ENCODE results near the gene CBLB.

Gene CBLB

GRCh38 chr3:105865016-105865623 is 3.7 kb downstream of the CBLB start:
- no peaks in the 10 kb centered on the region for H3K9me3 ChIP-seq (ENCODE audit: control insufficient read depth in 5 of 5, low read length in 5 of 5)
- peak overlapping the region in 1 of 5 donors; percentile 41 for H3K9ac ChIP-seq (ENCODE audit: low read length in 5 of 5)
- H3K4me1 ChIP-seq (ENCODE audit: control insufficient read depth in 5 of 5, insufficient read depth in 5 of 5, low read length in 5 of 5), result peaks cover 4 to 55% (median 48%) of the 10 kb centered on the region in 5 donors
- peaks cover 0 to 17% (median 4%) of the 10 kb centered on the region in 5 donors for H3K36me3 ChIP-seq (ENCODE audit: control insufficient read depth in 5 of 5, insufficient read depth in 5 of 5, low read length in 5 of 5)
- H3K27ac ChIP-seq (ENCODE audit: low read depth, low read length), result peak overlapping the region; percentile 19
- no peaks in the 10 kb centered on the region for H3K27me3 ChIP-seq (ENCODE audit: control insufficient read depth in 5 of 5, insufficient read depth in 4 of 5, low read length in 5 of 5)
- H3K4me3 ChIP-seq (ENCODE audit: low read depth in 1 of 5, low read length in 5 of 5), result peak overlapping the region; percentile 9 to 97 (median 89)

- H3K4me1 ChIP-seq (ENCODE audit: control insufficient read depth in 5 of 5, insufficient read depth in 5 of 5, low read length in 5 of 5), result peaks cover 0 to 50% (median 43%) of the 10 kb centered on the region in 5 donors
- H3K27me3 ChIP-seq (ENCODE audit: control insufficient read depth in 5 of 5, insufficient read depth in 4 of 5, low read length in 5 of 5), result no peaks in the 10 kb centered on the region
- peak overlapping the region in 2 of 5 donors; percentile 3 to 23 for H3K4me3 ChIP-seq (ENCODE audit: low read depth in 1 of 5, low read length in 5 of 5)
- H3K9ac ChIP-seq (ENCODE audit: low read length in 5 of 5), result no peak overlapping the region
- no peaks in the 10 kb centered on the region for H3K9me3 ChIP-seq (ENCODE audit: control insufficient read depth in 5 of 5, low read length in 5 of 5)
- no peak overlapping the region for H3K27ac ChIP-seq (ENCODE audit: low read depth, low read length)
- H3K36me3 ChIP-seq (ENCODE audit: control insufficient read depth in 5 of 5, insufficient read depth in 5 of 5, low read length in 5 of 5), result peaks cover 0 to 21% (median 6%) of the 10 kb centered on the region in 5 donors
Measured at GRCh38 chr3:105864212-105864611, 4.6 kb downstream of the CBLB start.

GRCh38 chr3:105863608-105864007 is 5.2 kb downstream of the CBLB start:
- H3K27me3 ChIP-seq (ENCODE audit: control insufficient read depth in 5 of 5, insufficient read depth in 4 of 5, low read length in 5 of 5), result no peaks in the 10 kb centered on the region
- no peaks in the 10 kb centered on the region for H3K9me3 ChIP-seq (ENCODE audit: control insufficient read depth in 5 of 5, low read length in 5 of 5)
- peak overlapping the region in 1 of 5 donors; percentile 3 for H3K4me3 ChIP-seq (ENCODE audit: low read depth in 1 of 5, low read length in 5 of 5)
- no peak overlapping the region for H3K27ac ChIP-seq (ENCODE audit: low read depth, low read length)
- no peak overlapping the region for H3K9ac ChIP-seq (ENCODE audit: low read length in 5 of 5)
- H3K36me3 ChIP-seq (ENCODE audit: control insufficient read depth in 5 of 5, insufficient read depth in 5 of 5, low read length in 5 of 5), result peaks cover 0 to 21% (median 6%) of the 10 kb centered on the region in 5 donors
- H3K4me1 ChIP-seq (ENCODE audit: control insufficient read depth in 5 of 5, insufficient read depth in 5 of 5, low read length in 5 of 5), result peaks cover 0 to 50% (median 43%) of the 10 kb centered on the region in 5 donors

GRCh38 chr3:105862217-105862616 is 6.6 kb downstream of the CBLB start:
- Histone ChIP-seq H3K4me3 (ENCODE audit: low read depth in 1 of 5, low read length in 5 of 5) (no peak overlapping the region), H3K4me1 (ENCODE audit: control insufficient read depth in 5 of 5, insufficient read depth in 5 of 5, low read length in 5 of 5) (peaks cover 0 to 47% (median 38%) of the 10 kb centered on the region in 5 donors), H3K9ac (ENCODE audit: low read length in 5 of 5) (no peak overlapping the region), H3K36me3 (ENCODE audit: control insufficient read depth in 5 of 5, insufficient read depth in 5 of 5, low read length in 5 of 5) (peaks cover 0 to 24% (median 6%) of the 10 kb centered on the region in 5 donors), H3K27me3 (ENCODE audit: control insufficient read depth in 5 of 5, insufficient read depth in 4 of 5, low read length in 5 of 5) (no peaks in the 10 kb centered on the region), H3K27ac (ENCODE audit: low read depth, low read length) (no peak overlapping the region), H3K9me3 (ENCODE audit: control insufficient read depth in 5 of 5, low read length in 5 of 5) (no peaks in the 10 kb centered on the region)

GRCh38 chr3:105860641-105861040 is 8.2 kb downstream of the CBLB start:
- Histone ChIP-seq H3K9me3 (ENCODE audit: control insufficient read depth in 5 of 5, low read length in 5 of 5) (no peaks in the 10 kb centered on the region), H3K9ac (ENCODE audit: low read length in 5 of 5) (no peak overlapping the region), H3K4me3 (ENCODE audit: low read depth in 1 of 5, low read length in 5 of 5) (no peak overlapping the region), H3K27me3 (ENCODE audit: control insufficient read depth in 5 of 5, insufficient read depth in 4 of 5, low read length in 5 of 5) (no peaks in the 10 kb centered on the region), H3K4me1 (ENCODE audit: control insufficient read depth in 5 of 5, insufficient read depth in 5 of 5, low read length in 5 of 5) (peaks cover 0 to 34% (median 23%) of the 10 kb centered on the region in 5 donors), H3K27ac (ENCODE audit: low read depth, low read length) (peak overlapping the region; percentile 27), H3K36me3 (ENCODE audit: control insufficient read depth in 5 of 5, insufficient read depth in 5 of 5, low read length in 5 of 5) (peaks cover 0 to 24% (median 6%) of the 10 kb centered on the region in 5 donors)

GRCh38 chr3:105858017-105858416 is 10.8 kb downstream of the CBLB start:
- Histone ChIP-seq H3K36me3 (ENCODE audit: control insufficient read depth in 5 of 5, insufficient read depth in 5 of 5, low read length in 5 of 5) (peaks cover 2 to 21% (median 10%) of the 10 kb centered on the region in 5 donors), H3K4me3 (ENCODE audit: low read depth in 1 of 5, low read length in 5 of 5) (no peak overlapping the region)

GRCh38 chr3:105857601-105858000 is 11.2 kb downstream of the CBLB start:
- Histone ChIP-seq H3K36me3 (ENCODE audit: control insufficient read depth in 5 of 5, insufficient read depth in 5 of 5, low read length in 5 of 5) (peaks cover 4 to 23% (median 12%) of the 10 kb centered on the region in 5 donors), H3K9me3 (ENCODE audit: control insufficient read depth in 5 of 5, low read length in 5 of 5) (no peaks in the 10 kb centered on the region), H3K27me3 (ENCODE audit: control insufficient read depth in 5 of 5, insufficient read depth in 4 of 5, low read length in 5 of 5) (no peaks in the 10 kb centered on the region), H3K4me1 (ENCODE audit: control insufficient read depth in 5 of 5, insufficient read depth in 5 of 5, low read length in 5 of 5) (peaks cover 0 to 17% (median 12%) of the 10 kb centered on the region in 5 donors), H3K27ac (ENCODE audit: low read depth, low read length) (no peak overlapping the region), H3K9ac (ENCODE audit: low read length in 5 of 5) (no peak overlapping the region), H3K4me3 (ENCODE audit: low read depth in 1 of 5, low read length in 5 of 5) (no peak overlapping the region)

More at GRCh38 chr3:105858017-105858416, 10.8 kb downstream of the CBLB start:
- Histone ChIP-seq H3K27ac (ENCODE audit: low read depth, low read length) (no peak overlapping the region), H3K9me3 (ENCODE audit: control insufficient read depth in 5 of 5, low read length in 5 of 5) (no peaks in the 10 kb centered on the region), H3K4me1 (ENCODE audit: control insufficient read depth in 5 of 5, insufficient read depth in 5 of 5, low read length in 5 of 5) (peaks cover 0 to 18% (median 13%) of the 10 kb centered on the region in 5 donors), H3K9ac (ENCODE audit: low read length in 5 of 5) (no peak overlapping the region), H3K27me3 (ENCODE audit: control insufficient read depth in 5 of 5, insufficient read depth in 4 of 5, low read length in 5 of 5) (no peaks in the 10 kb centered on the region)

GRCh38 chr3:105856605-105857004 is 12.2 kb downstream of the CBLB start:
- H3K9ac ChIP-seq (ENCODE audit: low read length in 5 of 5), result no peak overlapping the region
- no peak overlapping the region for H3K4me3 ChIP-seq (ENCODE audit: low read depth in 1 of 5, low read length in 5 of 5)
- no peaks in the 10 kb centered on the region for H3K27me3 ChIP-seq (ENCODE audit: control insufficient read depth in 5 of 5, insufficient read depth in 4 of 5, low read length in 5 of 5)
- H3K4me1 ChIP-seq (ENCODE audit: control insufficient read depth in 5 of 5, insufficient read depth in 5 of 5, low read length in 5 of 5), result peaks cover 0 to 12% (median 7%) of the 10 kb centered on the region in 5 donors
- no peaks in the 10 kb centered on the region for H3K9me3 ChIP-seq (ENCODE audit: control insufficient read depth in 5 of 5, low read length in 5 of 5)
- H3K36me3 ChIP-seq (ENCODE audit: control insufficient read depth in 5 of 5, insufficient read depth in 5 of 5, low read length in 5 of 5), result peaks cover 5 to 29% (median 14%) of the 10 kb centered on the region in 5 donors
- no peak overlapping the region for H3K27ac ChIP-seq (ENCODE audit: low read depth, low read length)

- Histone ChIP-seq H3K27ac (ENCODE audit: low read depth, low read length) (no peak overlapping the region), H3K4me1 (ENCODE audit: control insufficient read depth in 5 of 5, insufficient read depth in 5 of 5, low read length in 5 of 5) (peaks cover 0 to 2% (median 0%) of the 10 kb centered on the region in 5 donors), H3K36me3 (ENCODE audit: control insufficient read depth in 5 of 5, insufficient read depth in 5 of 5, low read length in 5 of 5) (peaks cover 11 to 36% (median 17%) of the 10 kb centered on the region in 5 donors), H3K27me3 (ENCODE audit: control insufficient read depth in 5 of 5, insufficient read depth in 4 of 5, low read length in 5 of 5) (no peaks in the 10 kb centered on the region), H3K9ac (ENCODE audit: low read length in 5 of 5) (no peak overlapping the region), H3K4me3 (ENCODE audit: low read depth in 1 of 5, low read length in 5 of 5) (no peak overlapping the region), H3K9me3 (ENCODE audit: control insufficient read depth in 5 of 5, low read length in 5 of 5) (no peaks in the 10 kb centered on the region)
Measured at GRCh38 chr3:105853801-105854432, 14.9 kb downstream of the CBLB start.

GRCh38 chr3:105851582-105851981 is 17.2 kb downstream of the CBLB start:
- Histone ChIP-seq H3K9ac (ENCODE audit: low read length in 5 of 5) (no peak overlapping the region), H3K27ac (ENCODE audit: low read depth, low read length) (no peak overlapping the region), H3K36me3 (ENCODE audit: control insufficient read depth in 5 of 5, insufficient read depth in 5 of 5, low read length in 5 of 5) (peaks cover 11 to 36% (median 17%) of the 10 kb centered on the region in 5 donors), H3K9me3 (ENCODE audit: control insufficient read depth in 5 of 5, low read length in 5 of 5) (no peaks in the 10 kb centered on the region), H3K4me1 (ENCODE audit: control insufficient read depth in 5 of 5, insufficient read depth in 5 of 5, low read length in 5 of 5) (peaks cover 0 to 14% (median 10%) of the 10 kb centered on the region in 5 donors), H3K4me3 (ENCODE audit: low read depth in 1 of 5, low read length in 5 of 5) (no peak overlapping the region), H3K27me3 (ENCODE audit: control insufficient read depth in 5 of 5, insufficient read depth in 4 of 5, low read length in 5 of 5) (no peaks in the 10 kb centered on the region)

All from subcutaneous abdominal adipose tissue (tissue), 5 donors.